ENCODE data around the gene MPC1.
"Not testable (repeated sequence)": the region's sequence is repeated elsewhere in the genome, so short reads cannot be mapped to it uniquely, and the experiment has no call there.

Gene MPC1

GRCh38 chr6:166405386-166405785 is 22.6 kb upstream of the MPC1 start:
- no peak for DNase-seq

GRCh38 chr6:166402582-166403277 is 20.0 kb upstream of the MPC1 start:
- DNase-seq, result no peak

GRCh38 chr6:166400649-166401250 is 18.0 kb upstream of the MPC1 start:
- not testable (repeated sequence) for DNase-seq

- DNase-seq, result no peak
Observed at GRCh38 chr6:166400181-166400580, 17.4 kb upstream of the MPC1 start.

- DNase-seq, result no peak
Observed at GRCh38 chr6:166398348-166398747, 15.6 kb upstream of the MPC1 start.

GRCh38 chr6:166397849-166398248 is 15.1 kb upstream of the MPC1 start:
- DNase-seq, result no peak

GRCh38 chr6:166395778-166396177 is 13.0 kb upstream of the MPC1 start:
- no peak for DNase-seq

- no peak for DNase-seq
Observed at GRCh38 chr6:166395351-166395750, 12.6 kb upstream of the MPC1 start.

GRCh38 chr6:166394036-166394892 is 11.5 kb upstream of the MPC1 start:
- DNase-seq, result no peak

GRCh38 chr6:166393535-166393823 is 10.7 kb upstream of the MPC1 start:
- DNase-seq, result no peak

GRCh38 chr6:166392755-166393534 is 10.2 kb upstream of the MPC1 start:
- not testable (repeated sequence) for DNase-seq

- no peak for DNase-seq
Observed at GRCh38 chr6:166389119-166389518, 6.4 kb upstream of the MPC1 start.

GRCh38 chr6:166388290-166389004 is 5.7 kb upstream of the MPC1 start:
- no peak for DNase-seq

GRCh38 chr6:166387642-166388289 is 5.0 kb upstream of the MPC1 start:
- no peak for DNase-seq

- DNase-seq, result not testable (repeated sequence)
Observed at GRCh38 chr6:166387098-166387497, 4.4 kb upstream of the MPC1 start.

- no peak for DNase-seq
Observed at GRCh38 chr6:166386111-166386510, 3.4 kb upstream of the MPC1 start.

GRCh38 chr6:166383802-166384363 is 1.1 kb upstream of the MPC1 start:
- not testable (repeated sequence) for DNase-seq

- no peak for DNase-seq
Observed at GRCh38 chr6:166382500-166382932, 224 bp downstream of the MPC1 start.

GRCh38 chr6:166381733-166382499 is 824 bp downstream of the MPC1 start:
- no peak for DNase-seq

- DNase-seq, result no peak
Observed at GRCh38 chr6:166381381-166381732, 1.4 kb downstream of the MPC1 start.

GRCh38 chr6:166379800-166380199 is 2.9 kb downstream of the MPC1 start:
- DNase-seq, result no peak

Data from NCI-H2081 treated with DMSO at 0.1 percent for 48 hours (cell line).